Aorta (tissue), 5 donors: ENCODE measurements around the gene CD79B. TPM values are rescaled to one million over a fixed set of nuclear protein-coding genes. Genes with fewer than 3 reads are reported as not detected.

Experiments
- ATAC-seq: fragments of 200-7000 bp; cut with Tn5 transposase; one replicate; pipeline ENCODE4 v1.9.1; 2022; ENCODE audit warnings: moderate library complexity; ENCODE audit not compliant: low FRiP score
- DNase-seq, 2 donors: peaks; one replicate each; pipeline ENCODE4 v3.0.0-alpha.2; 2020
- H3K27ac ChIP-seq, 2 donors: one replicate each; pipeline ENCODE4 v1.5.1; 2013; ENCODE audit warnings: low read length in 2 of 2, mild to moderate bottlenecking in 2 of 2, moderate library complexity in 2 of 2, control low read depth in 1 of 2, inconsistent platforms in 1 of 2, low read depth in 1 of 2
- H3K27me3 ChIP-seq, 2 donors: one replicate each; pipeline ENCODE4 v1.6.1; 2013; ENCODE audit warnings: control low read depth in 1 of 2, low read length in 1 of 2, mild to moderate bottlenecking in 1 of 2, moderate library complexity in 1 of 2; ENCODE audit not compliant: insufficient read depth in 2 of 2, control insufficient read depth in 1 of 2
- H3K36me3 ChIP-seq, 2 donors: one replicate each; pipeline ENCODE4 v1.6.1; 2013; ENCODE audit warnings: control low read depth in 1 of 2, low read length in 1 of 2, mild to moderate bottlenecking in 1 of 2; ENCODE audit not compliant: insufficient read depth in 2 of 2, control insufficient read depth in 1 of 2
- H3K4me1 ChIP-seq, 2 donors: one replicate each; pipeline ENCODE4 v1.6.1; 2013; ENCODE audit warnings: low read length in 2 of 2, control low read depth in 1 of 2, mild to moderate bottlenecking in 1 of 2, moderate library complexity in 1 of 2; ENCODE audit not compliant: insufficient read depth in 2 of 2, control insufficient read depth in 1 of 2
- H3K4me3 ChIP-seq, 2 donors: one replicate each; pipeline ENCODE4 v1.5.1; 2013; ENCODE audit warnings: low read length in 2 of 2, control low read depth in 1 of 2, mild to moderate bottlenecking in 1 of 2
- H3K9me3 ChIP-seq: one replicate; pipeline ENCODE4 v1.6.1; 2013; ENCODE audit warnings: mild to moderate bottlenecking, low read length; ENCODE audit not compliant: control insufficient read depth
- WGBS, 2 donors: extraction: QIAGEN DNeasy Blood & Tissue Kit; methylation state at CpG; one replicate each; pipeline ENCODE4 v1.1.7; 2013; 5-methylcytosine and 5-hydroxymethylcytosine counted together
- intact Hi-C, 2 donors: fragments of 100-400 bp; cut with DNase I; formaldehyde crosslinking; loops; one replicate each; pipeline versions ENCODE4 v1.14.2 to v1.15.0; 2022
- polyA plus RNA-seq, 2 donors: library from polyadenylated mRNA; stranded (reverse); fragments of 200-250 nt; gene quantifications; one replicate each; pipeline ENCODE4 v1.2.3, GENCODE V29; 2013
- total RNA-seq, 2 donors: library from RNA; stranded (reverse); fragmentation: NEBNext Ultra II Directional; extraction: Animal tissue kit (Norgen Biotek cat#: 25700); gene quantifications; one replicate each; pipeline ENCODE4 v1.2.1, GENCODE V29; 2021
- donor health status: healthy with polysubstance abuse.
- donor health status: Bipolar disorder and iron deficiency.
- donor health status: DM: no; HTN: no; CAD: no.
- donor health status: DM: no; HTN: no; CAD: no.
- donor health status: DM: yes; HTN: yes; CAD: no.

CD79B gene
- total and polyA plus RNA-seq, 4 donors: 0.50 to 7.1 (median 5.9) TPM

- ATAC-seq: no peak
- intact Hi-C loops: no loop called here
Observed at GRCh38 chr17:63956296-63956920, 24.3 kb upstream of the CD79B start.

GRCh38 chr17:63955791-63956190 lies 23.7 kb upstream of the CD79B start:
- Histone ChIP-seq H3K4me1 (no peaks in the 10 kb centered on the region), H3K27me3 (no peaks in the 10 kb centered on the region), H3K36me3 (no peaks in the 10 kb centered on the region), H3K27ac (no peak overlapping the region), H3K9me3 (no peaks in the 10 kb centered on the region), H3K4me3 (no peak overlapping the region)
- DNase-seq (no peak), ATAC-seq (no peak)
- intact Hi-C loops: no loop called here
- 92 to 94% methylated on average over 4 of the region's 4 CpGs for WGBS, 2 donors

More at GRCh38 chr17:63956296-63956920, 24.3 kb upstream of the CD79B start:
- no peak overlapping the region for H3K27ac ChIP-seq
- no peak overlapping the region for H3K4me3 ChIP-seq
- 95 to 97% methylated on average over 5 of the region's 5 CpGs for WGBS, 2 donors
- no peaks in the 10 kb centered on the region for H3K4me1 ChIP-seq
- DNase-seq: no peak
- H3K27me3 ChIP-seq: no peaks in the 10 kb centered on the region
- no peaks in the 10 kb centered on the region for H3K36me3 ChIP-seq
- H3K9me3 ChIP-seq: no peaks in the 10 kb centered on the region

- Histone ChIP-seq H3K9me3 (no peaks in the 10 kb centered on the region), H3K36me3 (no peaks in the 10 kb centered on the region), H3K4me3 (no peak overlapping the region), H3K27ac (no peak overlapping the region), H3K27me3 (no peaks in the 10 kb centered on the region), H3K4me1 (no peaks in the 10 kb centered on the region)
- intact Hi-C loops: no loop called here
- ATAC-seq: no peak
- no peak for DNase-seq
- 81 to 84% methylated on average over 11 of the region's 11 CpGs for WGBS, 2 donors
Observed at GRCh38 chr17:63955232-63955631, 23.1 kb upstream of the CD79B start.

- no peak for DNase-seq
- no peak for ATAC-seq
- Histone ChIP-seq H3K27me3 (no peaks in the 10 kb centered on the region), H3K9me3 (no peaks in the 10 kb centered on the region), H3K36me3 (no peaks in the 10 kb centered on the region), H3K4me1 (no peaks in the 10 kb centered on the region), H3K27ac (no peak overlapping the region), H3K4me3 (no peak overlapping the region)
- WGBS, 2 donors: 58 to 65% methylated on average over 11 of the region's 11 CpGs
- intact Hi-C loops: no loop called here
Observed at GRCh38 chr17:63954402-63955063, 22.4 kb upstream of the CD79B start.

GRCh38 chr17:63950940-63951907 lies 19.1 kb upstream of the CD79B start:
- WGBS, 2 donors: 93 to 94% methylated on average over 29 of the region's 29 CpGs
- Histone ChIP-seq H3K4me3 (no peak overlapping the region), H3K27ac (no peak overlapping the region), H3K9me3 (no peaks in the 10 kb centered on the region), H3K4me1 (no peaks in the 10 kb centered on the region), H3K27me3 (no peaks in the 10 kb centered on the region), H3K36me3 (no peaks in the 10 kb centered on the region)
- no peak for ATAC-seq
- intact Hi-C loops: no loop called here
- no peak for DNase-seq

- no peaks in the 10 kb centered on the region for H3K9me3 ChIP-seq
- 51 to 55% methylated on average over 18 of the region's 18 CpGs for WGBS, 2 donors
Observed at GRCh38 chr17:63949576-63950250, 17.6 kb upstream of the CD79B start.

GRCh38 chr17:63948521-63948920 lies 16.4 kb upstream of the CD79B start:
- Histone ChIP-seq H3K4me3 (no peak overlapping the region), H3K27me3 (no peaks in the 10 kb centered on the region)
- no peak for DNase-seq

More at GRCh38 chr17:63949576-63950250, 17.6 kb upstream of the CD79B start:
- H3K27me3 ChIP-seq: no peaks in the 10 kb centered on the region
- no peak for DNase-seq
- no peak overlapping the region for H3K27ac ChIP-seq
- H3K4me3 ChIP-seq: no peak overlapping the region
- H3K4me1 ChIP-seq: no peaks in the 10 kb centered on the region
- H3K36me3 ChIP-seq: no peaks in the 10 kb centered on the region
- intact Hi-C loops: no loop called here
- no peak for ATAC-seq

GRCh38 chr17:63947711-63948330 lies 15.7 kb upstream of the CD79B start:
- Histone ChIP-seq H3K4me3 (no peak overlapping the region), H3K4me1 (no peaks in the 10 kb centered on the region), H3K27ac (no peak overlapping the region), H3K36me3 (no peaks in the 10 kb centered on the region), H3K9me3 (no peaks in the 10 kb centered on the region), H3K27me3 (no peaks in the 10 kb centered on the region)
- WGBS, 2 donors: 92 to 94% methylated on average over 17 to 18 of the region's 18 CpGs
- intact Hi-C loops: no loop called here
- DNase-seq: no peak
- ATAC-seq: no peak

More at GRCh38 chr17:63948521-63948920, 16.4 kb upstream of the CD79B start:
- Histone ChIP-seq H3K36me3 (no peaks in the 10 kb centered on the region), H3K4me1 (no peaks in the 10 kb centered on the region), H3K9me3 (no peaks in the 10 kb centered on the region), H3K27ac (no peak overlapping the region)
- 95 to 96% methylated on average over 8 to 9 of the region's 9 CpGs for WGBS, 2 donors
- no peak for ATAC-seq
- intact Hi-C loops: no loop called here
